ENCODE results near the gene ZCCHC8.
"Not testable (repeated sequence)": the region's sequence is repeated elsewhere in the genome, so short reads cannot be mapped to it uniquely, and the experiment has no call there.

GRCh38 chr12:122446390-122446789 lies 54.3 kb downstream of the ZCCHC8 start:
- not testable (repeated sequence) for TF ChIP-seq ELF4 (IDR thresholded peaks at IDR 0.05); FOXM1 (IDR thresholded peaks at IDR 0.05; ENCODE audit: borderline replicate concordance); FOXA1 (IDR thresholded peaks at IDR 0.05); FOXK2 (IDR thresholded peaks at IDR 0.05); ZNF384 (IDR thresholded peaks at IDR 0.05); L3MBTL2 (conservative IDR thresholded peaks at IDR 0.05); ARNT (IDR thresholded peaks at IDR 0.05); LEF1 (IDR thresholded peaks at IDR 0.05; ENCODE audit: borderline replicate concordance); NFRKB (IDR thresholded peaks at IDR 0.05); SP1 (IDR thresholded peaks at IDR 0.05); HDGF (IDR thresholded peaks at IDR 0.05; ENCODE audit: borderline replicate concordance); TARDBP (IDR thresholded peaks at IDR 0.05); BHLHE40 (IDR thresholded peaks at IDR 0.05; ENCODE audit: borderline replicate concordance); SUZ12 (IDR thresholded peaks at IDR 0.05)

All from HEK293T (cell line).